NCI-H1417 (cell line): ENCODE results near the gene GLMP.
"Not testable (repeated sequence)": the region's sequence is repeated elsewhere in the genome, so short reads cannot be mapped to it uniquely, and the experiment has no call there.

Experiments
- DNase-seq, 3 experiments: peaks; one replicate each; lab custom pipeline; 2025; lab: John Stamatoyannopoulos, UW

Gene GLMP, protein sequence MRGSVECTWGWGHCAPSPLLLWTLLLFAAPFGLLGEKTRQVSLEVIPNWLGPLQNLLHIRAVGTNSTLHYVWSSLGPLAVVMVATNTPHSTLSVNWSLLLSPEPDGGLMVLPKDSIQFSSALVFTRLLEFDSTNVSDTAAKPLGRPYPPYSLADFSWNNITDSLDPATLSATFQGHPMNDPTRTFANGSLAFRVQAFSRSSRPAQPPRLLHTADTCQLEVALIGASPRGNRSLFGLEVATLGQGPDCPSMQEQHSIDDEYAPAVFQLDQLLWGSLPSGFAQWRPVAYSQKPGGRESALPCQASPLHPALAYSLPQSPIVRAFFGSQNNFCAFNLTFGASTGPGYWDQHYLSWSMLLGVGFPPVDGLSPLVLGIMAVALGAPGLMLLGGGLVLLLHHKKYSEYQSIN

GRCh38 chr1:156295391-156295947 is at the start of gene GLMP:
Gene GLMP, minus strand, starts transcription at chr1:156295679. Its CDS starts 34 bp downstream, at chr1:156295645.
- peak; percentile 39 to 88 (median 62) for DNase-seq

GRCh38 chr1:156344409-156344808 is 48.9 kb upstream of the GLMP start:
- no peak for DNase-seq

DNA sequence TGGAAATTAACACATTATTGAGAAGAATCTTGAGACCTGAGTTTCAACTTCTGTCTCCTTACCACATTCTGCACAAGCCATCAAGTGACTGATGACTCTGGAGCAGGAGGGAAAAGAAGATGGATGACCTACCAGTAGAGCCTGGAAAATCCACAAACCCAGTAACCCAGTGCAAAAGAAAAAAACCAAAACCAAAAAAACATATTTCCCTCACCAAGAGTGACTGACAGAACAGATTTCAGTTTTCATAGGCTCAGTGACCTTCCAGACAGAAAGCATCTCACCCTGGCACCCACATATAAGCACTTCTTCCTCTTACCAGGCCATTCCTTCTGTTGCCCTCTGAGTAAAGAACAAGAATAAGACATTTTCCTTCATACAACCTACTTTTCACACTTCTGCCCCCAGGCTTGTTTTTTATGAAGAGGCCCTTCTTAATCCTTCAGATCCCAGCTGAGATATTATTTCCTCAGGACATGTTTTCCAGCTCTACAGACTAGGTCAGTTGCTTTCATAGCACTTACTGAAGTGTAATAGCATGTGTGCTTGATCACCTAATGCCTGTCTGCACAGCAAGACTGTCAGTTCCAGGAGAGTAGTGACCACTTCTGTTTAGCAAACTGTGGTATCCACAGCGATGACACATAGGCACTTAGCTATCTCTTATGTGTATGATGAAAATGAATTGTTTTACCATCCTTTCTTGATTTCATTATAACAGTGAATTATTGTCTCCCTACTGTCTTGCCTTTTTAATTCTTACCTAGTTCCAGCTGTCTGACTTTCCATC is 46.9 kb upstream of the GLMP start:
- no peak for DNase-seq

- DNase-seq = peak; percentile 100
These were observed 42.9 kb upstream of the GLMP start, which contains the start of the genes CCT3 and TSACC for GRCh38 chr1:156338180-156338976. Gene CCT3, minus strand, starts transcription at chr1:156338292. Its CDS starts 108 bp downstream, at chr1:156338184. Gene TSACC, plus strand, starts transcription at chr1:156338526. Its CDS starts 1,232 bp downstream, at chr1:156339758.

DNA sequence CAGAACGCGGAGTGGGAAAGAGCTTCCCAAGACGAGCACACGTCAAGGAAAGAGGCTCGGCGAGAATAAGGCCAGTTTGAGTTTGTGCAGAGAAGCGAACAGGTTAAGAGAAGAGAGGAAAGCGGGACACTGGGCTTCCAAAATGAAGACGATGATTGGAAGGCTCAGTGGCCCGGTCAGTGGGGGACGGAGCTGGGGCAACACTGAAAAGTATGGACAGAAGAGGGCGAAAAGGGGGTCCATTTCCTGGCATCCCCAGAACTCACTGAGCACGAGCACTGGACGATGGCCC is 42.4 kb upstream of the GLMP start:
- DNase-seq = no peak

DNA sequence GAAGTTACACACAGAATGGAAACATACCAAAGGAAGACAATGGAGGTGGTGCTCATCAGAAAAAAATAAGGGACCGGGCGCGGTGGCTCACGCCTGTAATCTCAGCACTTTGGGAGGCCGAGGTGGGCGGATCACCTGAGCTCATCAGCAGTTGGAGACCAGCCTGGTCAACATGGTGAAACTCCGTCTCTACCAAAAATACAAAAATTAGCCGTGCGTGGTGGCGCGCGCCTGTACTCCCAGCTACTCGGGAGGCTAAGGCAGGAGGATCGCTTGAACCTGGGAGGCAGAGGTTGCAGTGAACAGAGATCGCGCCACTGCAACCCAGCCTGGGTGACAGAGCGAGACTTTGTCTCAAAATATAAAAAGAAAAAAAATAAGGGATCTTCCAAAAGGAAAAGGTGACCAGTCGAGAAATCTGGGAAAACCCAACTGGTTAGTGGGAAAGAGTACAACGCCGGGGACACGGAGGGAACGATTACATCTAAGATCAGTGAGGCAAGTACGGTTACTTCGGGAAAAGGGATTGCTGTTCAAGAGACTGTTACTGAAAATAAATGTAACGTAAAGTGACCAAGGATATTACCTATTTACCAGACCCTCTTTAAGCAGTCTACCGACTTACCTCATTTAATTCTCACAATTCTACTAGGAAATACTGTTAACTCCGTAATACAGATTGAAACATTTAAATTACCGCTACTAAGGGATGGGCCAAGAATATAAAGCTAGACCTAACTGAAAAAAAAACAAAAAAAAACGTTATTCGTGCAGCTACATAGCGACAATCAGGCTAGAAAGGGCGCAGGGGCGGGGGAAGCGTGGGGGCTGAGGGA is 41.8 kb upstream of the GLMP start:
- DNase-seq = peak in 1 of 3 experiments; percentile 55

DNA sequence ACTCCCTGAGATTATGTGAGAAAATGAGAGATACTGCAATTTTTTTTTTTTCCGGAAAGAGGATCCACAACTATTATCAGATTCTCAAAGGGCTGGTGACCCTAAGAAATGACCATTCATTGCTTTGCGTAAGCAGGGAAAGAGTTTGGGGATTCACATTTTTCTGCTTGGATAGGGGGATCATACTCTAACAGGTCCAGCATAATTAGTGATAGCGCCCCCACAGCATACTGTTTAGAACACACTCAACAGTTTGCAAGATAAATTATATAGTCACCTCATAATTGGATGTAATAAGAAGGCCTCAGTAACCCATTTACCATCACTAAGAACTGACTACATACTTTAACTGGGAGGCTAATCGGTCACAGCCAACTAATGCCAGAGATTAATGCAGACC is 40.8 kb upstream of the GLMP start:
- DNase-seq = no peak

DNA sequence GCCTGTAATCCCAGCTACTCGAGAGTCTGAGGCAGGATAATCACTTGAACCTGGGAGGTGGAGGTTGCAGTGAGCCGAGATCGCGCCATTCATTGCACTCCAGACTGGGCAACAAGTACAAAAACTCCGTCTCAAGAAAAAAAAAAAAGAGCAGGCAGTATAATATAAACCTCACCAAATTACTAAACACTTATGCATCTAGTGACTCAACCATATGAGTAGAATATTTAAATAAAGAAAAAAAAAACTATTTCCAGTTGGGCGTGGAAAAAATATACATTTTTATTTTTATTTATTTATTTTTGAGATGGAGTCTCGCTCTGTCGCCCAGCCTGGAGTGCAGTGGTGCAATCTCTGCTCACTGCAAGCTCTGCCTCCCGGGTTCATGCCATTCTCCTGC is 27.7 kb upstream of the GLMP start:
- DNase-seq = not testable (repeated sequence)

GRCh38 chr1:156320560-156320959 is 25.1 kb upstream of the GLMP start:
- no peak for DNase-seq

DNA sequence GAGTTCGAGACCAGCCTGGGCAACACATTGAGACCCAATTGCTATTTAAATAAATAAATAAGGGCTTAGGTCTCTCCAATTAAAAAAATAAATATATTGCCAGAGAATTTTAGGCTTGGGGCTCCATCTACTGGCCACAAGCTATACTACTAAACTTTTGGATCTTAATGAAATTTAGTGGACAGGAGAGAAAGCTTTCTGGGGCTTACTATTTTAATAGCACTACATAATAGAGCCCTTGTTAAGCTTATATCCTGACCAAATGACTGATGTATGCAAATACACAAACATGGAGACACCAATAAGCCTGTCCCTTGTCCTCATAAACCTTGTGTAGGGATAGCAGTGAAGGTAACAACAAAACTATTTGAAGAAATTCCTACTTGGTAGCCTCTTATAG is 24.2 kb upstream of the GLMP start:
- peak in 1 of 3 experiments; percentile 37 for DNase-seq

- DNase-seq = no peak
These were observed 21.4 kb upstream of the GLMP start for GRCh38 chr1:156316909-156317308.

GRCh38 chr1:156310962-156311361 is 15.5 kb upstream of the GLMP start:
- peak in 1 of 3 experiments; percentile 14 for DNase-seq

- DNase-seq = no peak
These were observed 12.6 kb upstream of the GLMP start for GRCh38 chr1:156308078-156308477.

- DNase-seq = no peak
These were observed 9.7 kb upstream of the GLMP start for GRCh38 chr1:156305215-156305614.

- no peak for DNase-seq
These were observed 7.8 kb upstream of the GLMP start for GRCh38 chr1:156303241-156303640.

DNA sequence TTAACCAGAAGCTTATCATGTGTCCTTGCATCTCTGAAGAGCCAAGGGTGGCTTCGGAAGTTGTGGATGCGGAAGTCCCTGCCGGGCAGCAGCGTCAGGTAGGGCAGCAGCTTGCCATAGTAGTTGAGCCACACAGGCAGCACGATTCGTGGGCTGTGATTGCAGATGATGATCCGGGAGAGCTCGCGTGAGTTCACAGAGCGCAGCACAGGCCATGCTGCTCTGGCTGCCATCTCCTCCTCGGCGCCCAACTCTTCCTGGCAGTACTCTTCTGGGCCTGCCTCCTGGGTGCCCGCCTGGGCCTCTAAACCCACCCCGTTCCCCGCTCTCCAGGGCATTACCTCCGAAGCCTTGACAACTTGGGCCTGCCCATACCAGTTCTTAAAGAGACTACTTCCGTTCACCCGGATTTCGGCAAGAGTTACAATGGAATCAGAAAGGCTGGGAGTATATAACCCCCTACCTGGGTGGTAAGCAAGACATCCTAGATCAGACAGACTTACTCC is 3.4 kb upstream of the GLMP start, which contains the start of gene VHLL:
VHLL (minus strand) TSS at position 456 of the 506 bp plus-strand sequence; CDS start at position 338, 118 bp downstream.
- no peak for DNase-seq

DNA sequence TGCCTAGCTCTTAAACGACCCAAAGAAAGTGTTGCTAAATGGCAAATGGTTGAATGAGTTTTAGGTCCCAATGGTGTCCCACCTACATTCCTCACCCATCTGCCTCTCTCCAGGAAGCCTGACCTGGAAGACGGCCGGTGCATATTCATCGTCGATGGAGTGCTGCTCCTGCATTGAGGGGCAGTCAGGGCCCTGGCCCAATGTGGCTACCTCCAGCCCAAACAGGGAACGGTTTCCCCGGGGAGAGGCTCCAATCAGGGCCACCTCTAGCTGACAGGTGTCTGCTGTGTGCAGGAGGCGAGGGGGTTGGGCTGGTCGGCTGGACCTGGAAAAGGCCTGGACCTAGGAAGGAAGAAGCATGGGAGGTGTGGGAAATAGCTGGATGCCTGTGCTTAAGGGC is 1.6 kb downstream of the GLMP start:
- DNase-seq = no peak

GRCh38 chr1:156293098-156293434 is 2.4 kb downstream of the GLMP start:
- no peak for DNase-seq

DNA sequence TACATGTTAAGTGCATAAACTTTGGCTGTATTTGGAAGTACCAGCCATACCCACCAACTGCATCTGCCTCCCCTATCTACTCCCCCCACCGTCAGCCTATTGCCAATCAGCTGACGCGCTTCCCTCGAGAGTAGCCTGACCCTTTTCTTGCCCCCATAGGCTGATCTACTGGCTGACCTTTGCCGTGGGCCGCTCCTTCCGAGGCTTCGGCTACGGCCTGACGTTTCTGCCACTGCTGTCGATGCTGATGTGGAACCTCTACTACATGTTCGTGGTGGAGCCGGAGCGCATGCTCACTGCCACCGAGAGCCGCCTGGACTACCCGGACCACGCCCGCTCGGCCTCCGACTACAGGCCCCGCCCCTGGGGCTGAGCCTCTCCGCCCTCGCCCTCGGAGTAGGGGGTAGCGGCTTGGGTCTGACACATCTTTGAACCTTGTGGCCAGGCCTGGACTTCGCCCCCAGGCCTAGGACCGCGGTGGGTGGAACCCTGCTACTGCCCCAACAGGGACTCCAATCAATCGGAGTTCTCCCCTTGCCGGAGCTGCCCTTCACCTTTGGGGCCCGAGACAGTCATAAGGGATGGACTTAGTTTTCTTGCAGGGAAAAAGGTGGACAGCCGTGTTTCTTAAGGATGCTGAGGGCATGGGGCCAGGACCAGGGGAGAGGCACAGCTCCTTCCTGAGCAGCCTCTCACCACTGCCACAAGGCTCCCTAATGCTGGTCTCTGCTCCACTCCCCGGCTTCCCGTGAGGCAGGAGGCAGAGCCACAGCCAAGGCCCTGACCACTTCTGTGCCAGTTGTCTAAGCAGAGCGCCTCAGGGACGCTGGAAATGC is 4.0 kb downstream of the GLMP start:
- DNase-seq = peak in 1 of 3 experiments; percentile 82

- no peak for DNase-seq
These were observed 5.6 kb downstream of the GLMP start for GRCh38 chr1:156289857-156290256.
